ENCODE measurements around the gene NCK2. TPM values are rescaled to one million over a fixed set of nuclear protein-coding genes. Genes with fewer than 3 reads are reported as not detected.

Gene NCK2
- total and polyA plus RNA-seq, 9 of the 15 experiments (the other 6 are each of a cell fraction or from before 2014, with no cell fraction given) = 0.90 to 27.9 (median 15.9) TPM

DNA sequence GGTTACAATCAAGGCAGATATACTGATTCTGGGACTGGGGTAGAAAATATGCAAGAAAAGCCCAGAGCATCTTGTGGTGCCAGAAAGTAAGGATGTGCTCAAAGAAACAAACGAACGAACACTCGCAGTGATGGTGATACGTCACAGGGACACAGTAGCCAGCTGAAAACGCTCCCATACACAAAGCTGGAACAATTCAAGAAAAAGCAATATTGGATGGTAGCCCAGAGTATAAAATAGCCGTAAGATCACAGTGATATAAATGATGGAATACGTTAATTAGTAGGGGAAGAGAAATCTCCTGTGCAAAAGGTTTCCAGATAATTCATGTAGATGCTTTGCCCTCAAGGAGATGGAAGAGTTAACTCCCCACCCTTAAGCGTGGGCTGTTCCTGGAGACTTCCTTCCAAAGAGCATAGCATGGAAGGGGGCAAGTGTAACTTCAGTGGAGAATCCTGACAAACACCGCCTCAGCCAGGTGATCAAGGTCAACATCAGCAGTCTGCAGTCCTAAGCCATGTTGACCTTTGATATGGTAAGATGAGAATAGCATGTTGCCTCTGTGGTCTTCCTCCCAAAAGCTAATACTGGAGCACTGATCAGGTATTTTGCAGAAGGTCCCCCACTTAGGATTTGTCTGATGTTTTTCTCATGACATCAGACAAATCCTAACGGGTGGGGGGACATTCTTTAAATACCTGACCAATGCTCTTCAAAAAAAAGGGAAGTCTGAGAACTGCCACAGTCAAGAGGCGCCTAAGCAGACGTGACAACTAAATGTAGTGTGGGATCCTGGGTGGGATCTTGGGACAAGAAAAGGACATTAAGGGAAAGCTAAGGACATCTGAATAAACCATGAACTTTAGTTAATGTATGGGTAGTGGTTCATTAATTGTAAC is 99.0 kb downstream of the NCK2 start:
- no peak overlapping the region for H2AFZ ChIP-seq (ENCODE audit: low read depth, low read length)
- no peak for FAIRE-seq
- 60% methylated on average over 11 of the region's 12 CpGs for WGBS (ENCODE audit: insufficient coverage, low coverage, missing lambda C conversion rate)
- no peaks in the 10 kb centered on the region for H3K36me3 ChIP-seq (ENCODE audit: control insufficient read depth, insufficient read depth, low read length)
- H3K9me1 ChIP-seq (ENCODE audit: control insufficient read depth, insufficient read depth, low read length) = no peaks in the 10 kb centered on the region
- ChIA-PET CTCF (ENCODE audit: low intra/inter-chr PET ratio) (no interaction called here), POLR2A (no interaction called here)
- H3K27ac ChIP-seq (ENCODE audit: extremely low read depth, low read depth, low read length) = no peak overlapping the region
- BruUV-seq (replicated peaks) = no TSS peak
- no peaks in the 10 kb centered on the region for H3K79me2 ChIP-seq (ENCODE audit: control insufficient read depth, insufficient read depth, low read length)
- H4K20me1 ChIP-seq (replicated peaks; ENCODE audit: control insufficient read depth, insufficient read depth, low read length) = no peaks in the 10 kb centered on the region; the same call in 1 of the 2 replicates
- no peak overlapping the region for H3K4me2 ChIP-seq (ENCODE audit: insufficient read depth, low read length)
- no peak for DNase-seq (ENCODE audit: extremely low read depth in 1 of 4, low spot score in 3 of 4)
- H3K4me3 ChIP-seq = no peak overlapping the region
- H3K27me3 ChIP-seq (ENCODE audit: control insufficient read depth in 2 of 2, insufficient read depth in 2 of 2, low read length in 2 of 2) = no peaks in the 10 kb centered on the region
- H3K9me3 ChIP-seq (replicated peaks; ENCODE audit: control insufficient read depth, insufficient read depth, low read depth, low read length) = no peaks in the 10 kb centered on the region
- H3K4me1 ChIP-seq (replicated peaks in 1 of 2; ENCODE audit: control insufficient read depth in 2 of 2, insufficient read depth in 2 of 2, low read length in 2 of 2) = peaks cover 4% of the 10 kb centered on the region in 2 experiments; a peak in 3 of 5 replicates
- in situ Hi-C loops (cut with MboI) (no loop called here), intact Hi-C loops (cut with micrococcal nuclease) (no loop called here)
- TF ChIP-seq NFRKB (IDR thresholded peaks at IDR 0.05; ENCODE audit: low read depth) (no peak), PHF21A (IDR thresholded peaks at IDR 0.05; ENCODE audit: borderline replicate concordance, low read depth) (no peak), TEAD4 (IDR thresholded peaks at IDR 0.05; ENCODE audit: low read length) (0 out of 2 replicates have a peak, but pooled peaks have one; percentile 13), TEAD4 (CRISPR knock-in tag; IDR thresholded peaks at IDR 0.05; ENCODE audit: borderline replicate concordance) (no peak), MTA1 (IDR thresholded peaks at IDR 0.05; ENCODE audit: borderline replicate concordance) (no peak), SREBF1 (IDR thresholded peaks at IDR 0.05; ENCODE audit: borderline replicate concordance, low read depth, low read length) (no peak), SAFB (IDR thresholded peaks at IDR 0.05; ENCODE audit: borderline replicate concordance, low read depth, low read length) (no peak), TEAD1 (CRISPR knock-in tag; IDR thresholded peaks at IDR 0.05) (peak in 1 of 2 experiments; percentile 51; a peak in 1 of 4 replicates), SPI1 (IDR thresholded peaks at IDR 0.05; ENCODE audit: borderline replicate concordance, low read depth, low read length) (peak; percentile 73), TOE1 (IDR thresholded peaks at IDR 0.05; ENCODE audit: borderline replicate concordance) (no peak), TOE1 (CRISPR knock-in tag; IDR thresholded peaks at IDR 0.05; ENCODE audit: borderline replicate concordance, low read depth) (no peak), ZNF282 (CRISPR knock-in tag; IDR thresholded peaks at IDR 0.05) (no peak), ZNF695 (CRISPR knock-in tag; IDR thresholded peaks at IDR 0.05) (no peak), MAFG (tag; conservative IDR thresholded peaks at IDR 0.05) (no peak), HNRNPUL1 (IDR thresholded peaks at IDR 0.05; ENCODE audit: low read length) (no peak)
- TF ChIP-seq, protein P1, sequence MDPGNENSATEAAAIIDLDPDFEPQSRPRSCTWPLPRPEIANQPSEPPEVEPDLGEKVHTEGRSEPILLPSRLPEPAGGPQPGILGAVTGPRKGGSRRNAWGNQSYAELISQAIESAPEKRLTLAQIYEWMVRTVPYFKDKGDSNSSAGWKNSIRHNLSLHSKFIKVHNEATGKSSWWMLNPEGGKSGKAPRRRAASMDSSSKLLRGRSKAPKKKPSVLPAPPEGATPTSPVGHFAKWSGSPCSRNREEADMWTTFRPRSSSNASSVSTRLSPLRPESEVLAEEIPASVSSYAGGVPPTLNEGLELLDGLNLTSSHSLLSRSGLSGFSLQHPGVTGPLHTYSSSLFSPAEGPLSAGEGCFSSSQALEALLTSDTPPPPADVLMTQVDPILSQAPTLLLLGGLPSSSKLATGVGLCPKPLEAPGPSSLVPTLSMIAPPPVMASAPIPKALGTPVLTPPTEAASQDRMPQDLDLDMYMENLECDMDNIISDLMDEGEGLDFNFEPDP (CRISPR knock-in tag; IDR thresholded peaks at IDR 0.05) = no peak
- TF ChIP-seq, protein P2, sequence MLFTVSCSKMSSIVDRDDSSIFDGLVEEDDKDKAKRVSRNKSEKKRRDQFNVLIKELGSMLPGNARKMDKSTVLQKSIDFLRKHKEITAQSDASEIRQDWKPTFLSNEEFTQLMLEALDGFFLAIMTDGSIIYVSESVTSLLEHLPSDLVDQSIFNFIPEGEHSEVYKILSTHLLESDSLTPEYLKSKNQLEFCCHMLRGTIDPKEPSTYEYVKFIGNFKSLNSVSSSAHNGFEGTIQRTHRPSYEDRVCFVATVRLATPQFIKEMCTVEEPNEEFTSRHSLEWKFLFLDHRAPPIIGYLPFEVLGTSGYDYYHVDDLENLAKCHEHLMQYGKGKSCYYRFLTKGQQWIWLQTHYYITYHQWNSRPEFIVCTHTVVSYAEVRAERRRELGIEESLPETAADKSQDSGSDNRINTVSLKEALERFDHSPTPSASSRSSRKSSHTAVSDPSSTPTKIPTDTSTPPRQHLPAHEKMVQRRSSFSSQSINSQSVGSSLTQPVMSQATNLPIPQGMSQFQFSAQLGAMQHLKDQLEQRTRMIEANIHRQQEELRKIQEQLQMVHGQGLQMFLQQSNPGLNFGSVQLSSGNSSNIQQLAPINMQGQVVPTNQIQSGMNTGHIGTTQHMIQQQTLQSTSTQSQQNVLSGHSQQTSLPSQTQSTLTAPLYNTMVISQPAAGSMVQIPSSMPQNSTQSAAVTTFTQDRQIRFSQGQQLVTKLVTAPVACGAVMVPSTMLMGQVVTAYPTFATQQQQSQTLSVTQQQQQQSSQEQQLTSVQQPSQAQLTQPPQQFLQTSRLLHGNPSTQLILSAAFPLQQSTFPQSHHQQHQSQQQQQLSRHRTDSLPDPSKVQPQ (CRISPR knock-in tag; IDR thresholded peaks at IDR 0.05; ENCODE audit: borderline replicate concordance) = no peak
- ATAC-seq = no peak
- H3K9ac ChIP-seq (ENCODE audit: insufficient read depth in 1 of 2, low read depth in 2 of 2, low read length in 2 of 2) = no peak overlapping the region

Measured in K562 (cell line).